H1 (cell line): ENCODE results near the gene JAG1. TPM values are rescaled to one million over a fixed set of nuclear protein-coding genes. Genes with fewer than 3 reads are reported as not detected.

ENCODE experiments used
- CTCF ChIA-PET: fragments of 300-600 bp; sonication (Branson Sonifier 250); formaldehyde crosslinking; loops from one replicate; lab custom pipeline; 2021; ENCODE audit not compliant: partially characterized antibody; lab: Charles Lee
- POLR2A ChIA-PET: fragments of 300-600 bp; sonication (Branson Sonifier 250); formaldehyde crosslinking; loops from one replicate; lab custom pipeline; 2021; ENCODE audit warnings: inconsistent platforms; ENCODE audit not compliant: partially characterized antibody; lab: Charles Lee
- DNase-seq, 2 experiments: peaks; one replicate each; pipeline versions ENCODE4 v3.0.0 to v3.0.0-alpha.2; 2010 to 2022; ENCODE audit warnings: low spot score in 2 of 2, low read depth in 1 of 2, mixed read lengths in 1 of 2
- FAIRE-seq: peaks from 2 replicates; lab custom pipeline; 2011; peaks lifted over from hg19 to GRCh38; lab: Jason Lieb, UNC
- H2AFZ ChIP-seq: 2 replicates; pipeline ENCODE4 v1.8.1; 2012; ENCODE audit warnings: low read length, inconsistent platforms
- H2AK5ac ChIP-seq: 2 replicates; pipeline ENCODE4 v1.6.1; 2013; ENCODE audit warnings: low read depth, low read length
- H2BK120ac ChIP-seq: replicated peaks from 2 replicates; pipeline ENCODE3; 2013; ENCODE audit warnings: low read depth, low read length, inconsistent platforms
- H2BK12ac ChIP-seq: 2 replicates; pipeline ENCODE4 v1.6.1; 2013; ENCODE audit warnings: low read depth, low read length
- H2BK15ac ChIP-seq: 2 replicates; pipeline ENCODE4 v1.6.1; 2013; ENCODE audit warnings: low read length
- H2BK20ac ChIP-seq: 2 replicates; pipeline ENCODE4 v1.6.1; 2013; ENCODE audit warnings: low read length
- H2BK5ac ChIP-seq: 2 replicates; pipeline ENCODE4 v1.6.1; 2013; ENCODE audit warnings: low read depth, low read length
- H3K14ac ChIP-seq: 2 replicates; pipeline ENCODE4 v1.6.1; 2013; ENCODE audit warnings: inconsistent platforms; ENCODE audit not compliant: insufficient read length
- H3K18ac ChIP-seq: 2 replicates; pipeline ENCODE4 v1.6.1; 2013; ENCODE audit warnings: low read length; ENCODE audit errors: extremely low read depth
- H3K23ac ChIP-seq: 2 replicates; pipeline ENCODE4 v1.6.1; 2013; ENCODE audit warnings: inconsistent platforms; ENCODE audit not compliant: insufficient read length
- H3K23me2 ChIP-seq: 2 replicates; pipeline ENCODE4 v1.6.1; 2013; ENCODE audit warnings: low read depth, low read length
- H3K27ac ChIP-seq: 2 replicates; pipeline ENCODE4 v1.6.1; 2011; ENCODE audit warnings: low read depth, low read length, inconsistent platforms
- H3K27me3 ChIP-seq, 4 experiments: replicated peaks in 1 of 4; 1 replicate in 1 of 4; 2 replicates in 3 of 4; pipeline versions ENCODE4 v1.6.1 to v1.8.1; 2011 to 2013; ENCODE audit warnings: low read length in 3 of 4, mild to moderate bottlenecking in 3 of 4, inconsistent platforms in 2 of 4, mixed read lengths in 2 of 4, moderate library complexity in 1 of 4; ENCODE audit not compliant: control insufficient read depth in 3 of 4, insufficient read depth in 3 of 4; ENCODE audit errors: extremely low read depth in 1 of 4
- H3K36me3 ChIP-seq, 4 experiments: 2 replicates each; pipeline versions ENCODE4 v1.6.1 to v1.8.1; 2011 to 2013; ENCODE audit warnings: mild to moderate bottlenecking in 4 of 4, low read length in 3 of 4, moderate library complexity in 2 of 4, control low read depth in 1 of 4, inconsistent platforms in 1 of 4; ENCODE audit not compliant: insufficient read depth in 4 of 4, control insufficient read depth in 2 of 4
- H3K4ac ChIP-seq: replicated peaks from 2 replicates; pipeline ENCODE3; 2013; ENCODE audit warnings: low read length, low read depth, mixed read lengths, inconsistent platforms; ENCODE audit not compliant: insufficient read length
- H3K4me1 ChIP-seq, 4 experiments: replicated peaks in 1 of 4; 1 replicate in 1 of 4; 2 replicates in 3 of 4; pipeline versions ENCODE4 v1.6.1 to v1.8.1; 2011 to 2013; ENCODE audit warnings: low read length in 3 of 4, inconsistent platforms in 2 of 4, mixed read lengths in 1 of 4; ENCODE audit not compliant: insufficient read depth in 4 of 4, control insufficient read depth in 3 of 4
- H3K4me2 ChIP-seq, 2 experiments: 2 replicates each; pipeline versions ENCODE4 v1.6.1 to v1.8.1; 2011 to 2013; ENCODE audit warnings: low read depth in 2 of 2, low read length in 2 of 2, control low read depth in 1 of 2, inconsistent platforms in 1 of 2, mild to moderate bottlenecking in 1 of 2; ENCODE audit not compliant: insufficient read depth in 1 of 2
- H3K4me3 ChIP-seq, 4 experiments: fragments of 200-600, 300-600 bp in 1 of 4; sonication (generic), shearing (Covaris generic), sonication (Bioruptor Twin) in 1 of 4; 2 replicates each; pipeline versions ENCODE4 v1.5.1 to v1.8.1; 2011 to 2016; ENCODE audit warnings: low read length in 4 of 4, low read depth in 3 of 4, control low read depth in 2 of 4, inconsistent platforms in 2 of 4, mild to moderate bottlenecking in 2 of 4, mixed read lengths in 1 of 4, moderate library complexity in 1 of 4; ENCODE audit not compliant: insufficient read depth in 2 of 4; ENCODE audit errors: extremely low read depth in 1 of 4
- H3K56ac ChIP-seq: replicated peaks from 2 replicates; pipeline ENCODE3; 2013; ENCODE audit warnings: low read depth, mild to moderate bottlenecking, mixed read lengths, low read length, inconsistent platforms; ENCODE audit not compliant: insufficient read length
- H3K79me1 ChIP-seq: 2 replicates; pipeline ENCODE4 v1.6.1; 2013; ENCODE audit warnings: low read depth, low read length, control low read depth
- H3K79me2 ChIP-seq, 2 experiments: 2 replicates each; pipeline versions ENCODE4 v1.6.1 to v1.8.1; 2012 to 2013; ENCODE audit warnings: low read length in 2 of 2, mild to moderate bottlenecking in 2 of 2, inconsistent platforms in 1 of 2; ENCODE audit not compliant: insufficient read depth in 2 of 2, control insufficient read depth in 1 of 2
- H3K9ac ChIP-seq, 4 experiments: replicated peaks in 1 of 4; 1 replicate in 1 of 4; 2 replicates in 3 of 4; pipeline versions ENCODE4 v1.6.1 to v1.8.1; 2011 to 2013; ENCODE audit warnings: low read depth in 3 of 4, low read length in 3 of 4, control low read depth in 2 of 4, mild to moderate bottlenecking in 2 of 4, moderate library complexity in 2 of 4, inconsistent platforms in 1 of 4; ENCODE audit errors: extremely low read depth in 1 of 4
- H3K9me3 ChIP-seq, 2 experiments: 2 replicates each; pipeline versions ENCODE4 v1.6.1 to v1.8.1; 2012 to 2013; ENCODE audit warnings: mild to moderate bottlenecking in 2 of 2, moderate library complexity in 2 of 2, control low read depth in 1 of 2, inconsistent platforms in 1 of 2, low read depth in 1 of 2, low read length in 1 of 2, mixed read lengths in 1 of 2; ENCODE audit not compliant: insufficient read depth in 2 of 2
- H4K20me1 ChIP-seq, 2 experiments: replicated peaks in 1 of 2; 2 replicates each; pipeline versions ENCODE3 to v1.8.1; 2011 to 2013; ENCODE audit warnings: inconsistent platforms in 2 of 2, low read length in 2 of 2, mild to moderate bottlenecking in 1 of 2; ENCODE audit not compliant: insufficient read depth in 2 of 2, control insufficient read depth in 1 of 2
- H4K5ac ChIP-seq: 2 replicates; pipeline ENCODE4 v1.6.1; 2013; ENCODE audit warnings: low read length, low read depth, mixed read lengths, inconsistent platforms; ENCODE audit not compliant: insufficient read length
- H4K8ac ChIP-seq: 2 replicates; pipeline ENCODE4 v1.8.0; 2013; ENCODE audit warnings: mild to moderate bottlenecking, moderate library complexity, low read length, inconsistent platforms; ENCODE audit not compliant: insufficient read depth; ENCODE audit errors: extremely low read depth
- H4K91ac ChIP-seq: replicated peaks from 2 replicates; pipeline ENCODE3; 2013; ENCODE audit warnings: low read length, mixed read lengths, inconsistent platforms; ENCODE audit not compliant: insufficient read length
- ASH2L ChIP-seq: fragments of 200-600, 300-600 bp; sonication (generic); IDR thresholded peaks from one replicate; pipeline ENCODE4 v1.7.1; 2017; ENCODE audit warnings: low read length
- BCL11A ChIP-seq, 2 experiments: IDR thresholded peaks; one replicate each; pipeline ENCODE4 v1.6.1; 2011; ENCODE audit warnings: low read depth in 2 of 2, low read length in 2 of 2, mild to moderate bottlenecking in 2 of 2
- CBX5 ChIP-seq: fragments of 300-800, 300-1000 bp; sonication (generic); IDR thresholded peaks from 2 replicates; pipeline ENCODE4 v1.7.1; 2016; ENCODE audit warnings: antibody characterized with exemption, low read length, low read depth
- CBX8 ChIP-seq: fragments of 300-800, 300-1000 bp; sonication (generic); IDR thresholded peaks from 2 replicates; pipeline ENCODE4 v1.7.1; 2016; ENCODE audit warnings: low read depth, low read length, borderline replicate concordance
- CREB1 ChIP-seq: IDR thresholded peaks from 2 replicates; pipeline ENCODE4 v1.6.1; 2012; ENCODE audit warnings: inconsistent platforms
- EP300 ChIP-seq, 2 experiments: IDR thresholded peaks; 1 replicate in 1 of 2; 2 replicates in 1 of 2; pipeline ENCODE4 v1.6.1; 2011 to 2012; ENCODE audit warnings: low read depth in 2 of 2, low read length in 2 of 2, mild to moderate bottlenecking in 2 of 2, borderline replicate concordance in 1 of 2, inconsistent platforms in 1 of 2, moderate library complexity in 1 of 2
- GTF2F1 ChIP-seq: IDR thresholded peaks from 2 replicates; pipeline ENCODE4 v1.6.1; 2012; ENCODE audit warnings: low read depth, low read length, improper control_type of control experiment, borderline replicate concordance
- PHF8 ChIP-seq: fragments of 200-600 bp; sonication (generic); conservative IDR thresholded peaks from 2 replicates; pipeline ENCODE4 v1.7.1; 2012; ENCODE audit warnings: low read depth, mild to moderate bottlenecking, inconsistent platforms, low read length, moderate library complexity
- POU5F1 ChIP-seq: IDR thresholded peaks from 2 replicates; pipeline ENCODE4 v1.6.1; 2011; ENCODE audit warnings: low read depth, mild to moderate bottlenecking, low read length, moderate library complexity
- SIN3A ChIP-seq, 2 experiments: IDR thresholded peaks in 1 of 2; conservative IDR thresholded peaks in 1 of 2; 2 replicates each; pipeline ENCODE4 v1.6.1; 2011 to 2012; ENCODE audit warnings: low read length in 2 of 2, improper control_type of control experiment in 1 of 2, low read depth in 1 of 2, mild to moderate bottlenecking in 1 of 2
- WGBS, 2 experiments: shearing (Covaris generic) in 1 of 2; methylation state at CpG; one replicate each; pipeline versions ENCODE4 v1.1.6 to v1.1.7; 2013 to 2015; ENCODE audit warnings: low lambda C conversion rate in 2 of 2, mixed read lengths in 2 of 2, inconsistent platforms in 1 of 2, low coverage in 1 of 2, missing lambda C conversion rate in 1 of 2; ENCODE audit not compliant: insufficient replicate concordance in 2 of 2, insufficient coverage in 1 of 2, insufficient read length in 1 of 2; ENCODE audit errors: extremely low coverage in 1 of 2, missing lambda C conversion rate in 1 of 2; 5-methylcytosine and 5-hydroxymethylcytosine counted together
- polyA plus RNA-seq, 7 experiments: library from polyadenylated mRNA; depleted of rRNA in 3 of 7; stranded (reverse) in 5 of 7; unstranded in 2 of 7; fragments of >200 nt in 5 of 7; fragments of 200-250 nt in 2 of 7; gene quantifications; 1 replicate in 5 of 7; 2 replicates in 1 of 7; 4 replicates in 1 of 7; pipeline versions ENCODE4 v1.2.1 to v1.2.3, GENCODE V29; 2011 to 2013; ENCODE audit warnings: missing spikeins in 2 of 7, mixed read lengths in 2 of 7
- total RNA-seq: library from RNA; stranded (reverse); fragmentation: NEBNext Ultra II Directional; extraction: Animal tissue kit (Norgen Biotek cat#: 25700); gene quantifications from 2 replicates; pipeline ENCODE4 v1.2.1, GENCODE V29; 2021

Gene JAG1
- total and polyA plus RNA-seq, 2 of the 8 experiments (the other 6 are each of a cell fraction or from before 2014, with no cell fraction given): 13.5 to 27.3 TPM

GRCh38 chr20:10655720-10656669, 17.8 kb downstream of the JAG1 start:
- H3K36me3 ChIP-seq: peaks cover 2 to 67% (median 23%) of the 10 kb centered on the region in 4 experiments; a peak in 6 of 8 replicates
- H3K23me2 ChIP-seq: no peaks in the 10 kb centered on the region
- H2AK5ac ChIP-seq: no peak overlapping the region
- H3K4me2 ChIP-seq: 0 out of 4 replicates have a peak overlapping the region, but pooled peaks of 1 of the 2 experiments have one; percentile 44
- H3K56ac ChIP-seq: no peak overlapping the region
- H3K79me1 ChIP-seq: peaks cover 19% of the 10 kb centered on the region
- FAIRE-seq (no peak), DNase-seq (no peak)
- H3K18ac ChIP-seq: no peak overlapping the region
- H4K8ac ChIP-seq: no peak overlapping the region
- H2BK120ac ChIP-seq: no peak overlapping the region
- H2BK20ac ChIP-seq: no peak overlapping the region
- peaks cover 0 to 60% of the 10 kb centered on the region in 2 experiments; a peak in 2 of 4 replicates for H3K79me2 ChIP-seq
- no peak overlapping the region for H3K23ac ChIP-seq
- no peak overlapping the region for H2BK5ac ChIP-seq
- no peaks in the 10 kb centered on the region for H3K9me3 ChIP-seq
- no peak overlapping the region for H4K5ac ChIP-seq
- H3K27ac ChIP-seq: no peak overlapping the region
- peaks cover 11 to 31% (median 30%) of the 10 kb centered on the region in 4 experiments for H3K4me1 ChIP-seq
- no peak overlapping the region for H3K14ac ChIP-seq
- H2BK15ac ChIP-seq: no peak overlapping the region
- H4K20me1 ChIP-seq: peaks cover 12 to 28% of the 10 kb centered on the region in 2 experiments
- H3K9ac ChIP-seq: peak overlapping the region in 1 of 4 experiments; percentile 10; a peak in 1 of 7 replicates
- H4K91ac ChIP-seq: no peak overlapping the region
- ChIA-PET CTCF (interaction anchor here (0.6 to 1.9 kb wide), 6 partner anchors 10 to 220 kb away, joined by 3 to 5 read pairs (median 4); no protein-coding TSS in a partner anchor), POLR2A (interaction anchor here (0.6 to 1.4 kb wide), 4 partner anchors 8 to 428 kb away, joined by 3 read pairs; no protein-coding TSS in a partner anchor)
- WGBS, 2 experiments: 87% methylated on average over 15 of the region's 15 CpGs; no CpG with 5 or more reads in 1 of the 2 experiments
- H3K4me3 ChIP-seq: no peak overlapping the region
- no peak overlapping the region for H3K4ac ChIP-seq
- no peak overlapping the region for H2BK12ac ChIP-seq
- H3K27me3 ChIP-seq: no peaks in the 10 kb centered on the region
- H2AFZ ChIP-seq: no peak overlapping the region
- TF ChIP-seq EP300 (IDR thresholded peaks at IDR 0.05; ENCODE audit: borderline replicate concordance in 1 of 2, low read depth in 2 of 2, low read length in 2 of 2) (no peak), PHF8 (no peak), CREB1 (no peak), ASH2L (no peak), POU5F1 (no peak), CBX5 (no peak), BCL11A (IDR thresholded peaks at IDR 0.05; ENCODE audit: low read depth in 2 of 2, low read length in 2 of 2) (no peak), CBX8 (no peak), SIN3A (conservative IDR thresholded peaks at IDR 0.05 in 1 of 2, IDR thresholded peaks at IDR 0.05 in 1 of 2; ENCODE audit: low read depth in 1 of 2, low read length in 2 of 2) (no peak), GTF2F1 (no peak)
